PC-9 (cell line): ENCODE measurements around the gene GRIP1. TPM values are rescaled to one million over a fixed set of nuclear protein-coding genes. Genes with fewer than 3 reads are reported as not detected.

Experiments
- BruUV-seq: library from RNA; stranded (reverse); fragments of 400-500 nt; replicated peaks from 2 replicates; lab custom pipeline; 2021; lab: Mats Ljungman, UMichigan
- CTCF ChIA-PET: fragments of 300-600 bp; sonication (Branson Sonifier 250); formaldehyde crosslinking; loops from one replicate; lab custom pipeline; 2022; ENCODE audit warnings: antibody characterized with exemption; lab: Charles Lee
- POLR2A ChIA-PET: fragments of 300-600 bp; sonication (Branson Sonifier 250); formaldehyde crosslinking; loops from one replicate; lab custom pipeline; 2022; ENCODE audit warnings: antibody characterized with exemption; ENCODE audit not compliant: unreplicated experiment; lab: Charles Lee
- DNase-seq, 2 experiments: peaks; one replicate each; pipeline versions ENCODE4 v3.0.0 to v3.0.0-alpha.2; 2015 to 2022; ENCODE audit warnings: mixed read lengths in 1 of 2
- H2AFZ ChIP-seq: fragments of 200-600 bp; sonication (generic); 2 replicates; pipeline ENCODE4 v1.8.1; 2017; ENCODE audit warnings: antibody characterized with exemption
- H3F3A ChIP-seq: fragments of 200-600 bp; sonication (generic); 2 replicates; pipeline ENCODE4 v1.8.1; 2017; ENCODE audit warnings: antibody characterized with exemption, mild to moderate bottlenecking, low read depth; ENCODE audit not compliant: insufficient read depth
- H3K27ac ChIP-seq: fragments of 200-600 bp; sonication (generic); 2 replicates; pipeline ENCODE4 v1.6.1; 2016; ENCODE audit warnings: mixed run types
- H3K27me3 ChIP-seq: fragments of 200-600 bp; sonication (generic); 2 replicates; pipeline ENCODE4 v1.6.1; 2016; ENCODE audit warnings: low read depth, mixed run types; ENCODE audit not compliant: insufficient read depth
- H3K36me3 ChIP-seq: fragments of 200-600 bp; sonication (generic); 2 replicates; pipeline ENCODE4 v1.6.1; 2016; ENCODE audit warnings: low read depth, mixed run types
- H3K4me1 ChIP-seq: fragments of 200-600 bp; sonication (generic); replicated peaks from 2 replicates; pipeline ENCODE4 v1.6.1; 2016; ENCODE audit warnings: mixed run types; ENCODE audit not compliant: insufficient read depth
- H3K4me2 ChIP-seq: fragments of 200-600 bp; sonication (generic); 2 replicates; pipeline ENCODE4 v1.6.1; 2017; ENCODE audit warnings: mixed run types
- H3K4me3 ChIP-seq: fragments of 200-600 bp; sonication (generic); 2 replicates; pipeline ENCODE4 v1.6.1; 2016; ENCODE audit warnings: mixed run types
- H3K79me2 ChIP-seq: fragments of 200-600 bp; sonication (generic); 2 replicates; pipeline ENCODE4 v1.6.1; 2017; ENCODE audit warnings: low read depth, mixed run types
- H3K9me2 ChIP-seq: fragments of 200-600 bp; sonication (generic); 2 replicates; pipeline ENCODE4 v1.8.1; 2017; ENCODE audit warnings: mild to moderate bottlenecking; ENCODE audit not compliant: insufficient read depth
- H3K9me3 ChIP-seq: fragments of 200-600 bp; sonication (generic); 2 replicates; pipeline ENCODE4 v1.8.1; 2016; ENCODE audit warnings: low read depth; ENCODE audit not compliant: insufficient read depth
- H4K20me1 ChIP-seq: fragments of 200-600 bp; sonication (generic); 2 replicates; pipeline ENCODE4 v1.8.1; 2017; ENCODE audit not compliant: insufficient read depth
- EZH2 ChIP-seq: fragments of 200-600 bp; sonication (generic); IDR thresholded peaks from 2 replicates; pipeline ENCODE4 v1.8.0; 2017; ENCODE audit warnings: antibody characterized with exemption, low read depth
- intact Hi-C: fragments of 100-400 bp; cut with micrococcal nuclease; formaldehyde crosslinking; loops from one replicate; pipeline ENCODE4 v1.10.0; 2022; ENCODE audit not compliant: unreplicated experiment
- total RNA-seq: library from RNA; stranded (reverse); gene quantifications from 2 replicates; pipeline ENCODE4 v1.2.3, GENCODE V29; 2021
- TF ChIP-seq, protein P1 (sequence below): fragments of 200-600 bp; sonication (generic); conservative IDR thresholded peaks from 2 replicates; pipeline ENCODE4 v1.6.1; 2017; ENCODE audit warnings: mixed run types, antibody characterized with exemption, mild to moderate bottlenecking, moderate library complexity

GRIP1 gene
- total RNA-seq, 1 experiment from 2014 or later = 16.0 TPM

DNA sequence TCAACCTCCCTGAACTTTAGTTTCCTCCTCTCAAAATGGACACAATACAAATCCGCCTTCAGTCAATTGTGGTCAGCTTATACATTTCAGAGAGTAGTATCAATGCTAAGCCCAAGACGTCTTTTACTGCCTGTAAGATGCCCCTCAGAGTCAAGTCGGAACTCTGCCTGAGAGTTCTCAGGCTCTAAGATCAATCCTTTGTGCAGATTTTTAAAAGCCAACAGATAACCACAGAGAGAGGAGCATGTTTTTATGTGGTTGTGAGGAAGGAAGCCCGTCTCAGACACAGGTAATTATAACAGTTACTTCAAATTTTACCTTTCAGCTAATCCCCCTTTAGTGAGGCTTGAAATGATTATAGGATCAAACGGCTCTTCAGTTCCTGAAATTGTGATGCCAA, 285.0 kb downstream of the GRIP1 start:
- no peaks in the 10 kb centered on the region for H3K36me3 ChIP-seq
- H3K9me2 ChIP-seq = no peaks in the 10 kb centered on the region
- no peaks in the 10 kb centered on the region for H3K4me1 ChIP-seq
- DNase-seq = no peak
- H4K20me1 ChIP-seq = no peaks in the 10 kb centered on the region
- H3K4me2 ChIP-seq = no peak overlapping the region
- H3K79me2 ChIP-seq = no peaks in the 10 kb centered on the region
- H3K27me3 ChIP-seq = no peaks in the 10 kb centered on the region
- H3K9me3 ChIP-seq = no peaks in the 10 kb centered on the region
- intact Hi-C loops = no loop called here
- TF ChIP-seq, protein P1, sequence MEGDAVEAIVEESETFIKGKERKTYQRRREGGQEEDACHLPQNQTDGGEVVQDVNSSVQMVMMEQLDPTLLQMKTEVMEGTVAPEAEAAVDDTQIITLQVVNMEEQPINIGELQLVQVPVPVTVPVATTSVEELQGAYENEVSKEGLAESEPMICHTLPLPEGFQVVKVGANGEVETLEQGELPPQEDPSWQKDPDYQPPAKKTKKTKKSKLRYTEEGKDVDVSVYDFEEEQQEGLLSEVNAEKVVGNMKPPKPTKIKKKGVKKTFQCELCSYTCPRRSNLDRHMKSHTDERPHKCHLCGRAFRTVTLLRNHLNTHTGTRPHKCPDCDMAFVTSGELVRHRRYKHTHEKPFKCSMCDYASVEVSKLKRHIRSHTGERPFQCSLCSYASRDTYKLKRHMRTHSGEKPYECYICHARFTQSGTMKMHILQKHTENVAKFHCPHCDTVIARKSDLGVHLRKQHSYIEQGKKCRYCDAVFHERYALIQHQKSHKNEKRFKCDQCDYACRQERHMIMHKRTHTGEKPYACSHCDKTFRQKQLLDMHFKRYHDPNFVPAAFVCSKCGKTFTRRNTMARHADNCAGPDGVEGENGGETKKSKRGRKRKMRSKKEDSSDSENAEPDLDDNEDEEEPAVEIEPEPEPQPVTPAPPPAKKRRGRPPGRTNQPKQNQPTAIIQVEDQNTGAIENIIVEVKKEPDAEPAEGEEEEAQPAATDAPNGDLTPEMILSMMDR = no peak
- TF ChIP-seq EZH2 = no peak
- no TSS peak for BruUV-seq
- no peak overlapping the region for H2AFZ ChIP-seq
- POLR2A ChIA-PET = no interaction called here
- H3F3A ChIP-seq = no peaks in the 10 kb centered on the region
- no peak overlapping the region for H3K27ac ChIP-seq
- H3K4me3 ChIP-seq = no peak overlapping the region
- CTCF ChIA-PET = no interaction called here

DNA sequence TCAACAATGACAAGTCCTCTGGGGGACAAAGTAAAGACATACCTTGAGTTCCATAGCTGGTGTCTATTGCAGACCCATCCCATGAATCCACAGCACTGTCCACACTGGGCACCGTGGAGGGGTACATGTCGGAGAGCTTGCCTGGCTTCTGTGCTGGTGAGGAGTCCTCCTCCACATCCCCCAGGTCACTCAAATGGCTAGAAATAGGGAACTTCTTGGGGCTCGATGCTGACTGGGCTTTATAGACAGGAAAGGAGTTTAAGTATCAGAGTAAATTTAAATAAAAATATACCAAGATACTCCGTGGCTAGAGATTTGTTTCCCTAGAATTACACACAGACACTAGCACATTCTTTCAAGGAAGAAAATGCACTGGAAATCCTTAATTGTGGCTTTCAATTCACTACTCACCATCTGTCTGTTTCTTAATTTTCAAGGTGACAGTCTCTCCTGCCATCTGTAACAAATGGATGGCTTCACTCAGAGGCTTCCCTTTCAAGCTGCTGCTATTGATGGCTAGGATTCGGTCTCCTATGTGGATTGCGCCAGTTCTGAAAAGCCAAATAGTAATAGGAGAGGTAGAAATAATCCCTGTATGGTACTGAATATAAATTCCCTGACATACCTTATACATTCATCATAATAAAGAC, 286.5 kb downstream of the GRIP1 start:
- Histone ChIP-seq H3K4me3 (no peak overlapping the region), H3F3A (no peaks in the 10 kb centered on the region), H3K79me2 (no peaks in the 10 kb centered on the region), H4K20me1 (no peaks in the 10 kb centered on the region), H3K27me3 (no peaks in the 10 kb centered on the region), H3K4me1 (no peaks in the 10 kb centered on the region), H3K9me3 (no peaks in the 10 kb centered on the region), H3K9me2 (no peaks in the 10 kb centered on the region), H3K27ac (no peak overlapping the region), H3K4me2 (no peak overlapping the region), H2AFZ (no peak overlapping the region), H3K36me3 (no peaks in the 10 kb centered on the region)
- DNase-seq = no peak
- intact Hi-C loops = no loop called here
- POLR2A ChIA-PET = interaction anchor here (0.6 kb wide), 1 partner anchor 146 kb away, joined by 16 read pairs; no protein-coding TSS in a partner anchor
- no TSS peak for BruUV-seq
- CTCF ChIA-PET = no interaction called here
- no peak for TF ChIP-seq EZH2
- TF ChIP-seq, protein P1 = no peak

DNA sequence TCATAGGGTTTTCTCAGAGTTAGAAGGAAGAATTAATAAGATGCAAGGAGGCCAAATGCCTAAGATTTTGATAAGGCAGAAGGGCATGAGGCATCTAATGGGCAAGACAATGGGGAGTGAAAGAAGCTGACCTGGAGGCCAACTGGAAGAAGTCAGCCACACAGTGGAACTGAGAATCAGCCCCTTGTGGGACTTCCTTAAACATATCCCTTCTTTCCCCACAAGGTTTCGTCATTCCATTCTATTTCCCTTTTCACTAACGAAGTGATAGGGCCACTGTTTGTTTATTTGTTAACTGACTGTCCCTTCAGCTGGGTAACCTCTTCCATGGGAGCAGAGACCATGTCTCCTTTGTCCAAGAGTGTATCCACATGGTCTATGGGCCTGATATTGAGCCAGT, 290.4 kb downstream of the GRIP1 start:
- H3K27me3 ChIP-seq = no peaks in the 10 kb centered on the region
- no peaks in the 10 kb centered on the region for H3K4me1 ChIP-seq
- H3K36me3 ChIP-seq = no peaks in the 10 kb centered on the region
- intact Hi-C loops = no loop called here
- H3K9me3 ChIP-seq = no peaks in the 10 kb centered on the region
- ChIA-PET POLR2A (no interaction called here), CTCF (no interaction called here)
- DNase-seq = no peak
- H3F3A ChIP-seq = no peaks in the 10 kb centered on the region
- H2AFZ ChIP-seq = no peak overlapping the region
- H4K20me1 ChIP-seq = no peaks in the 10 kb centered on the region
- H3K79me2 ChIP-seq = no peaks in the 10 kb centered on the region
- no peak for TF ChIP-seq EZH2
- TF ChIP-seq, protein P1 = no peak
- H3K4me3 ChIP-seq = no peak overlapping the region
- H3K27ac ChIP-seq = no peak overlapping the region
- no peaks in the 10 kb centered on the region for H3K9me2 ChIP-seq
- no TSS peak for BruUV-seq
- H3K4me2 ChIP-seq = no peak overlapping the region
